GM12878 (cell line): ENCODE results near the gene BCORL1. TPM values are rescaled to one million over a fixed set of nuclear protein-coding genes. Genes with fewer than 3 reads are reported as not detected.

ENCODE experiments used
- ATAC-seq: fragments of 200-7000 bp; cut with Tn5 transposase; 3 replicates; pipeline ENCODE4 v1.9.1; 2020; ENCODE audit warnings: mild to moderate bottlenecking, moderate library complexity
- BruUV-seq: library from RNA; stranded (reverse); fragments of 400-500 nt; replicated peaks from 2 replicates; lab custom pipeline; 2021; lab: Mats Ljungman, UMichigan
- CTCF ChIA-PET: fragments of 300-600 bp; sonication (Branson Sonifier 250); formaldehyde crosslinking; extraction: SDS; loops from one replicate; lab custom pipeline; 2021; ENCODE audit warnings: inconsistent platforms; lab: Yijun Ruan, JAX
- POLR2A ChIA-PET: fragments of 350-600 bp; formaldehyde crosslinking; extraction: SDS; loops from one replicate; lab custom pipeline; 2021; ENCODE audit warnings: inconsistent platforms; lab: Charles Lee
- RAD21 ChIA-PET: fragments of 300-600 bp; sonication (Branson Sonifier 250); formaldehyde crosslinking; loops from one replicate; lab custom pipeline; 2023; ENCODE audit warnings: antibody characterized with exemption; ENCODE audit not compliant: unreplicated experiment; lab: Charles Lee
- SMC1A ChIA-PET: fragments of 300-600 bp; sonication (Branson Sonifier 250); formaldehyde crosslinking; loops from one replicate; lab custom pipeline; 2023; ENCODE audit not compliant: unreplicated experiment, uncharacterized antibody; lab: Charles Lee
- DNase-seq: peaks from one replicate; pipeline ENCODE4 v3.0.0-alpha.2; 2011; ENCODE audit warnings: low read depth, low spot score
- FAIRE-seq: peaks from 3 replicates; lab custom pipeline; 2011; peaks lifted over from hg19 to GRCh38; lab: Jason Lieb, UNC
- H2AFZ ChIP-seq: 2 replicates; pipeline ENCODE4 v1.6.0; 2011; ENCODE audit warnings: low read depth, low read length, control low read depth; ENCODE audit not compliant: control insufficient read depth
- H3K27ac ChIP-seq: 2 replicates; pipeline ENCODE4 v1.5.1; 2011; ENCODE audit warnings: control low read depth; ENCODE audit not compliant: control insufficient read depth, insufficient read depth
- H3K27me3 ChIP-seq, 2 experiments: replicated peaks in 1 of 2; 2 replicates each; pipeline versions ENCODE4 v1.6.0 to v1.6.1; 2011; ENCODE audit warnings: low read length in 1 of 2; ENCODE audit not compliant: control insufficient read depth in 2 of 2, insufficient read depth in 2 of 2
- H3K36me3 ChIP-seq, 2 experiments: 2 replicates each; pipeline ENCODE4 v1.5.1; 2011; ENCODE audit warnings: low read length in 1 of 2; ENCODE audit not compliant: control insufficient read depth in 2 of 2, insufficient read depth in 2 of 2
- H3K4me1 ChIP-seq: 2 replicates; pipeline ENCODE4 v1.6.1; 2011; ENCODE audit warnings: mild to moderate bottlenecking, low read length, moderate library complexity, mixed read lengths; ENCODE audit not compliant: control insufficient read depth, insufficient read depth
- H3K4me2 ChIP-seq: 2 replicates; pipeline ENCODE4 v1.6.0; 2011; ENCODE audit warnings: control low read depth; ENCODE audit not compliant: control insufficient read depth, insufficient read depth
- H3K4me3 ChIP-seq: fragments of 200-600 bp; sonication (generic); 2 replicates; pipeline ENCODE4 v1.5.1; 2016
- H3K79me2 ChIP-seq: 2 replicates; pipeline ENCODE4 v1.6.0; 2011; ENCODE audit warnings: low read length; ENCODE audit not compliant: control insufficient read depth, insufficient read depth
- H3K9ac ChIP-seq: 2 replicates; pipeline ENCODE4 v1.8.0; 2011; ENCODE audit warnings: low read length, control low read depth, mixed read lengths; ENCODE audit not compliant: control insufficient read depth, insufficient read depth
- H3K9me3 ChIP-seq: replicated peaks from 3 replicates; pipeline ENCODE4 v1.5.1; 2011; ENCODE audit warnings: mild to moderate bottlenecking, low read length; ENCODE audit not compliant: control insufficient read depth, insufficient read depth
- H4K20me1 ChIP-seq: 2 replicates; pipeline ENCODE4 v1.6.0; 2011; ENCODE audit not compliant: control insufficient read depth, insufficient read depth
- BCL11A ChIP-seq: IDR thresholded peaks from 2 replicates; pipeline ENCODE4 v1.6.1; 2011; ENCODE audit warnings: low read depth, low read length
- BHLHE40 ChIP-seq, 2 experiments: fragments of 450-650 bp in 1 of 2; IDR thresholded peaks; 2 replicates each; pipeline ENCODE4 v1.6.1; 2011 to 2017; ENCODE audit warnings: low read depth in 2 of 2, borderline replicate concordance in 1 of 2, improper control_type of control experiment in 1 of 2, low read length in 1 of 2, mild to moderate bottlenecking in 1 of 2
- CBFB ChIP-seq: IDR thresholded peaks from 2 replicates; pipeline ENCODE4 v1.6.1; 2016; ENCODE audit warnings: antibody characterized with exemption, low read depth
- CEBPB ChIP-seq, 2 experiments: fragments of 150-350 bp in 1 of 2; IDR thresholded peaks; 2 replicates each; pipeline ENCODE4 v1.6.1; 2012 to 2014; ENCODE audit warnings: low read depth in 2 of 2, low read length in 2 of 2, borderline replicate concordance in 1 of 2, inconsistent platforms in 1 of 2
- SRF ChIP-seq, 2 experiments: IDR thresholded peaks; 2 replicates each; pipeline ENCODE4 v1.6.1; 2011; ENCODE audit warnings: low read depth in 2 of 2, low read length in 2 of 2, mild to moderate bottlenecking in 1 of 2, moderate library complexity in 1 of 2
- SUPT20H ChIP-seq: IDR thresholded peaks from 2 replicates; pipeline ENCODE4 v1.6.1; 2011; ENCODE audit warnings: low read depth, mild to moderate bottlenecking, low read length, moderate library complexity, borderline replicate concordance; ENCODE audit not compliant: control insufficient read depth
- ZNF24 ChIP-seq: fragments of 450-650 bp; IDR thresholded peaks from 2 replicates; pipeline ENCODE4 v1.6.1; 2017; ENCODE audit warnings: antibody characterized with exemption, mild to moderate bottlenecking
- WGBS: methylation state at CpG from one replicate; pipeline ENCODE4 v1.1.6; 2016; ENCODE audit warnings: low lambda C conversion rate; ENCODE audit not compliant: insufficient replicate concordance, insufficient coverage; ENCODE audit errors: missing lambda C conversion rate; 5-methylcytosine and 5-hydroxymethylcytosine counted together
- in situ Hi-C: fragments of 300-500 bp; cut with MboI; formaldehyde crosslinking; loops from 9 replicates; pipeline ENCODE4 v1.14.3; 2018; ENCODE audit warnings: mixed read lengths
- intact Hi-C: fragments of 100-400 bp; cut with micrococcal nuclease; formaldehyde crosslinking; loops from one replicate; pipeline ENCODE4 v1.14.2; 2022; ENCODE audit not compliant: unreplicated experiment
- polyA plus RNA-seq, 11 experiments: library from polyadenylated mRNA; depleted of rRNA in 4 of 11; unstranded in 6 of 11; stranded (reverse) in 5 of 11; fragments of >200 nt; fragmentation: Nextera tagmentation in 4 of 11; fragmentation: Illumina TruSeq in 1 of 11; extraction: Ambion mirVana in 4 of 11; extraction: Trizol in 1 of 11; gene quantifications; 1 replicate in 1 of 11; 2 replicates in 10 of 11; pipeline versions ENCODE4 v1.2.1 to v1.2.3, GENCODE V29; 2011 to 2016; ENCODE audit warnings: inconsistent platforms in 2 of 11, missing spikeins in 2 of 11, low read depth in 1 of 11
- total RNA-seq, 4 experiments: library from RNA; depleted of rRNA in 3 of 4; stranded (reverse); fragments of >200 nt in 3 of 4; fragmentation: Illumina TruSeq in 1 of 4; extraction: Trizol in 1 of 4; gene quantifications; 2 replicates each; pipeline versions ENCODE4 v1.2.1 to v1.2.3, GENCODE V29; 2013 to 2021

Gene BCORL1
- total and polyA plus RNA-seq, 10 of the 15 experiments (the other 5 are each of a cell fraction or from before 2014, with no cell fraction given), result 0.16 to 7.2 (median 0.94) TPM

GRCh38 chrX:130091980-130092522 lies 109.6 kb downstream of the BCORL1 start (continued):
- TF ChIP-seq BHLHE40 (IDR thresholded peaks at IDR 0.05; ENCODE audit: borderline replicate concordance in 1 of 2, low read depth in 2 of 2, low read length in 1 of 2), result peak in 1 of 2 experiments; percentile 21; a peak in 1 of 4 replicates
- 0 out of 2 replicates have a peak, but pooled peaks have one; percentile 15 for TF ChIP-seq CBFB

- WGBS, result 54% methylated on average over 2 of the region's 2 CpGs
Measured at GRCh38 chrX:130093271-130093670, 110.8 kb downstream of the BCORL1 start.

More at GRCh38 chrX:130093271-130093670, 110.8 kb downstream of the BCORL1 start:
- H4K20me1 ChIP-seq, result no peaks in the 10 kb centered on the region; the same call in 1 of the 2 replicates
- CTCF ChIA-PET, result no interaction called here
- in situ Hi-C loops, result no loop called here
- H3K9me3 ChIP-seq, result no peaks in the 10 kb centered on the region; the same call in 2 of the 3 replicates
- no peak for FAIRE-seq
- no peak overlapping the region for H3K4me3 ChIP-seq
- BruUV-seq, result no TSS peak
- ATAC-seq, result no peak
- TF ChIP-seq BCL11A (no peak), CEBPB (IDR thresholded peaks at IDR 0.05; ENCODE audit: borderline replicate concordance in 1 of 2, low read depth in 2 of 2, low read length in 2 of 2) (no peak), SUPT20H (no peak), SRF (IDR thresholded peaks at IDR 0.05; ENCODE audit: low read depth in 2 of 2, low read length in 2 of 2) (no peak), ZNF24 (no peak)
- TF ChIP-seq, all 136 proteins: peak for 0
- Histone ChIP-seq H3K4me2 (no peak overlapping the region), H3K27ac (no peak overlapping the region), H3K36me3 (peaks cover 0 to 3% of the 10 kb centered on the region in 2 experiments; a peak in 1 of 4 replicates), H3K9ac (no peak overlapping the region), H3K4me1 (peaks cover 17% of the 10 kb centered on the region), H2AFZ (no peak overlapping the region), H3K27me3 (no peaks in the 10 kb centered on the region), H3K79me2 (peaks cover 43% of the 10 kb centered on the region)
- DNase-seq, result no peak
- intact Hi-C loops, result no loop called here
- ChIA-PET RAD21 (no interaction called here), POLR2A (interaction anchor here (0.8 kb wide), 1 partner anchor 15 kb away, joined by 3 read pairs; no protein-coding TSS in a partner anchor), SMC1A (no interaction called here)
